Activated CD4-positive, alpha-beta T cell treated with anti-CD3 and anti-CD28 coated beads, Interleukin-10, Interleukin-2, amounts not matched to agents 100 ng/mL and 50 ng/mL, durations not matched to agents 16 hours and 8 hours (primary cell): Measurements from ENCODE around the gene TUBG2.
A peak's percentile ranks its signal among the peaks of the same experiment; 100 is the strongest.
"Not testable (repeated sequence)": the region's sequence is repeated elsewhere in the genome, so short reads cannot be mapped to it uniquely, and the experiment has no call there.

Experiments
- DNase-seq: peaks from one replicate; pipeline ENCODE4 v3.0.0-alpha.2; 2020

TUBG2 gene

GRCh38 chr17:42659079-42659931 is at the start of gene TUBG2:
Gene TUBG2, plus strand, starts transcription at chr17:42659284. Its CDS starts 220 bp downstream, at chr17:42659504.
- peak; percentile 79 for DNase-seq

GRCh38 chr17:42609814-42610801 is 49.0 kb upstream of the TUBG2 start:
- peak; percentile 14 for DNase-seq

GRCh38 chr17:42612013-42612412 is 47.1 kb upstream of the TUBG2 start:
- DNase-seq, result no peak

GRCh38 chr17:42613699-42614295 is 45.3 kb upstream of the TUBG2 start:
- no peak for DNase-seq

- DNase-seq, result no peak
Observed at GRCh38 chr17:42617956-42618431, 41.1 kb upstream of the TUBG2 start.

- peak; percentile 10 for DNase-seq
Observed at GRCh38 chr17:42618442-42619150, 40.5 kb upstream of the TUBG2 start.

GRCh38 chr17:42621987-42622386 is 37.1 kb upstream of the TUBG2 start:
- DNase-seq, result not testable (repeated sequence)

- DNase-seq, result no peak
Observed at GRCh38 chr17:42623271-42623670, 35.8 kb upstream of the TUBG2 start.

- peak; percentile 17 for DNase-seq
Observed at GRCh38 chr17:42623732-42624596, 35.1 kb upstream of the TUBG2 start.

GRCh38 chr17:42627032-42627764 is 31.9 kb upstream of the TUBG2 start:
- not testable (repeated sequence) for DNase-seq

GRCh38 chr17:42629411-42630009 is 29.6 kb upstream of the TUBG2 start:
- DNase-seq, result no peak

- DNase-seq, result no peak
Observed at GRCh38 chr17:42632949-42633444, 26.1 kb upstream of the TUBG2 start.

GRCh38 chr17:42639525-42640113 is 19.5 kb upstream of the TUBG2 start:
- DNase-seq, result no peak

- no peak for DNase-seq
Observed at GRCh38 chr17:42640121-42640520, 19.0 kb upstream of the TUBG2 start.

GRCh38 chr17:42642336-42642735 is 16.7 kb upstream of the TUBG2 start:
- DNase-seq, result no peak

GRCh38 chr17:42647778-42648177 is 11.3 kb upstream of the TUBG2 start:
- DNase-seq, result peak; percentile 16

GRCh38 chr17:42651392-42651791 is 7.7 kb upstream of the TUBG2 start:
- no peak for DNase-seq

- no peak for DNase-seq
Observed at GRCh38 chr17:42653179-42654124, 5.6 kb upstream of the TUBG2 start.
